HG03469 (cell line): ENCODE measurements around the gene WASL.
"Not testable (repeated sequence)": the region's sequence is repeated elsewhere in the genome, so short reads cannot be mapped to it uniquely, and the experiment has no call there.

ENCODE experiments used
- ATAC-seq: cut with Tn5 transposase; IDR thresholded peaks from one replicate; pipeline ENCODE4 v1.9.1; 2021; ENCODE audit warnings: mild to moderate bottlenecking, moderate library complexity, moderate number of reproducible peaks; ENCODE audit not compliant: unreplicated experiment

Gene WASL

DNA sequence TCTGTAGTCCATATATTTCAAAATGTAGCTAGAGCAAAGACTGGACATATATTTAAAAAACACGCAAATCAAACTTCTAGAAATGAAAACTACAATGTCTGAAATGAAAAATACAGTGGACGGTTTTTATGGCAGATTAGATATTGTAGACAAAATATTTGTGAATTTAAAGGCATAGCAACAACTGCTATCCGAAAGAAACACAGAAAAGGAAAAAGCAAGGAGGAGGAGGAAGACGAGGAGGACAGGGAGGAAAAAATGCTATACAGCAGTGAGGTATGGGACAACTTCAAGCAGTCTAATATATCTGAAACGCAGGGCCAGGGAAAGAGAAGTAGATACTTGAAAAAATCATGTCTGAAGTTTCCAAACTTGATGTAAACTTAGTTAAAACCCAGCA is 13.3 kb downstream of the WASL start:
- no peak for ATAC-seq

DNA sequence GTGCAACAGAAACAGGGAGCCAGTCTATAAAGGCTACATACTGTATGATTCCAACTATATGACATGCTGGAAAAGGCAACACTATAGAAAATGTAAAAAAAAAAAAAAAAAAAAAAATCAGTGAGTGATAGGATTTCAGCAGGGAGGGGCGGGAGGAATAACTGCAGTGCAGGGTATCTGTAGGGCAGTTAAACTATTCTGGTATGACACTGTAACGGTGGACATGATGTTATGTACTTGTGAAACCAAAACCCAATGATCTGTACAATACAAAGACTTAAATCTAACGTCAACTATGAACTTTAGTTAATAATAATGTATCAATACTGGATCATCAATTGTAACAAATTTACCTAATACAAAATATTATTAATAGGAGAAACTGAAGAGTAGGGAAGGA is 14.3 kb downstream of the WASL start:
- no peak for ATAC-seq

- no peak for ATAC-seq
Observed at GRCh38 chr7:123732413-123733091, 16.3 kb downstream of the WASL start.

DNA sequence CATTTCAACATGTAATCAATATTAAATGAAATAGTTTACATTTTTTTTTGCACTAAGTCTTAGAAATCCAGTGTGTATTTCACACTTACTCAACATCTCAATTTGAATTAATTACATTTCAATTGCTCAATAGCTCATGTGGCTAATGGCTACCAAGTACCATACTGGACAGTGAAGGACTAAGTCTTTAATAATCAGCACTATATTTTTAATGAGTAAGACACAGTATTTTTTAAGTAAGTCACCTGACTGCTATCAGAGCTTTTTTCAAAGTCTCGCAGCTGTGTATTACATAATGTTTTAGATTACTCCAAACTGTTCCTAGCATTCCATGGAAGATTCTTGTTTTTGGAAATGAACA is 19.6 kb downstream of the WASL start:
- ATAC-seq: no peak

- ATAC-seq: no peak
Observed at GRCh38 chr7:123727071-123727837, 21.5 kb downstream of the WASL start.

GRCh38 chr7:123725586-123726171 is 23.1 kb downstream of the WASL start:
- no peak for ATAC-seq

GRCh38 chr7:123724817-123725253 is 24.0 kb downstream of the WASL start:
- no peak for ATAC-seq

DNA sequence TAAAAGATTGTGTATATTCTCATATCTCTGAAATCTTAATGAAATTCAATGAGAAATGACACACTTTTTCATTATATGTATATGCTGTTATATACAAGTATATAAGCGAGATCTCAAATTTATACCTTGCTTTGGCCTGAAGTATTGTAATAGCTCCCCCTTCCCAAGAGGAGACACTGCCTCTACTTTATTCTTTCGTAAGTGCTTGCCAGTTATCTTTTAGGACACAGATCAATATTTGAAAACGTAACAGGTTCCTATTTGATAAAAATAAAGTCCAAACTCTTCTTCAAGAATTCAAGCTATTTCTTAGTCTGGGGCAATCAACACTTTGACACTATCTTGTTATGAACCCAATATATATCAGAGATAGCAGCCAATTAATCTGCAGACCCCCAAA is 24.9 kb downstream of the WASL start:
- ATAC-seq: no peak

DNA sequence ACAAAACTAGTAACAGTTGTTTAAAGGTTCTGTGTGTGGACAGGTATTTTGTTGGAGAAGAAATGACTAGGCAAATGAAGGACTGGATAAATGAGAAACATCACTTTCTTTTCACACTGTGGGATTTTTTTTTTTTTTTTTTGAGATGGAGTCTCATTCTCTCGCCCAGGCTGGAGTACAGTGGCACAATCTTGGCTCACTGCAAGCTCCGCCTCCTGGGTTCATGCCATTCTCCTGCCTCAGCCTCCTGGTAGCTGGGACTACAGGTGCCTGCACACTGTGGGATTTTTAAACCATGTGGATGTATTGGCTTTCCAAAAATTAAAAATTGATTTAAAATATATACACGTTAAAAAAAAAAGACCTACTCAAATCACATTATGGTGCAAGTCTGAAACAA is 28.3 kb downstream of the WASL start:
- not testable (repeated sequence) for ATAC-seq

DNA sequence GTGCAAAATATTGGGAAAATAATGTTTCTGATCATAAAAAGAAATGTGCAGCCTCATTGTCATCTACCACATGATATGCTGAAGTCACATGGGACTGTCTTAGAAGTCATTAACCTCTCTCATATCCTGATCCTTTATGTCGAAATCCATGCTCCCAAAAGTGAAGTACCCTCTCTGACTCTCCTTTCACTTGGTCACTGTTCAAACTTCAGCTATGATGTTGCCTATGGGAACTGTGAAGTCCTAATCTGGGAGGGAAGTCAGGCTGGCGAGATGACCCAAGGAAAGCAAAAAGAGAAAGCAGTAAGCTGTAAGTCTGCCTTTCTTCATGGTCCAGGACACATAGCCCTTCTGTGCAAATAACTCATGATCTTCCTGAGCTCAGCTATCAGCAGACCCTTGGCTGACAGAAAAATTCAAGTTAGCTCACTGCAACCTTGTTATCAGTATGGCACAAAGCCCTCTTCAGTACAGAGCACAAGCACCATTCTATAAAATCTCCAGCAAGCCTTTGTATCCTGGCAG is 29.5 kb downstream of the WASL start:
- no peak for ATAC-seq

DNA sequence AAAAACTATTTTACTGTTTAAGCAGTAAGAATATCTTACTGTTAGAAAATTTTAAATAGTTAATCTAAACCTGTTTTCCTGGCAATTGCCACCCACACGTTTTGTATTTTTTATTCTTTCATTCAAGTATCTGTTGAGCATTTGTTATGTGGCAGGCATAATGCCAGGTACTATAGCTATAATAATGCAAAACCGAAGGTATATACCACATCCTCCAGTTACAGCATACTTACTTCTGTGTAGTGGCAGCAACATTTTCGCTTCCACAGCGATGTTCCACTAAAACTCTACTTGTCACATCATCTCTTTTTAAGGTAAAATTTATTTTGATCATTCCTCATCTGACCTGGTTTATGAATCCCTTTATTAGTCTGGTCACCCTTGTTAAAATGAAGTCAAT is 30.0 kb downstream of the WASL start:
- ATAC-seq: no peak

DNA sequence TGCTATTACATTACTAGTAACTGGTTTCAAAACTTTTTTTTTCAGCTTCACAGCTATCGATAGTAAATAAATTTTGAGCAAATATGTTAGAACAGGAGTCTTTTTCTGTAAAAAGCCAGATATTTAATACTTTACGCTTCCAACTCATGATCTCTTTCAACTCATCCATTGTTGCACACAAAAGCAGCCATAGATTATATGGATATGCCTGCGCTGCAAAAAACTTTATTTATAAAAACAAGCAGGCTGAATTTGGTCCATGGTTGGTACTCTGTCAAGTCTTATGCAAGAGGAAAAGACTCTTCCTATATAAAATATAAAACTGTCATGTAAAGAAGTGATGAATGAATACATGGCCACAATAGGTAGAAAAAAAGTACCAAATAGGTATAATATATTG is 31.1 kb downstream of the WASL start:
- no peak for ATAC-seq

DNA sequence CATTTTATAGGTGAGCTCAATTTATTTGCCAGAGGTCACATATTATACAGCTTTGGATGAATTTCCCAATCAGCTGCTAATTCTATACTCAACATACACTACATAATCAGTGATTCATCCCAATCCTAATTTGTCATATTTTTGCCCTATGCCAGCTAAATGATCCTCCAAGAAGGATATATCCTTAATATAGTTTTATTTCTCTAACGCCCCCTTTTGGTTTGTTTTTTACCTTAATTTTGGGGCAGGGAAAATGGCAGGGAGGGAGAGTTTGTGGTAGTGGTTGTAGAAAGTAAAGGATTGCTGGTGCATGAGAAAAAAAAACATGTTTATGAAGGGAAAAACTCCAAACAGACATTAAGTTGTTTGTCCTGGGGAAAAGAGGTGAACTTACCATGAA is 31.9 kb downstream of the WASL start:
- no peak for ATAC-seq

DNA sequence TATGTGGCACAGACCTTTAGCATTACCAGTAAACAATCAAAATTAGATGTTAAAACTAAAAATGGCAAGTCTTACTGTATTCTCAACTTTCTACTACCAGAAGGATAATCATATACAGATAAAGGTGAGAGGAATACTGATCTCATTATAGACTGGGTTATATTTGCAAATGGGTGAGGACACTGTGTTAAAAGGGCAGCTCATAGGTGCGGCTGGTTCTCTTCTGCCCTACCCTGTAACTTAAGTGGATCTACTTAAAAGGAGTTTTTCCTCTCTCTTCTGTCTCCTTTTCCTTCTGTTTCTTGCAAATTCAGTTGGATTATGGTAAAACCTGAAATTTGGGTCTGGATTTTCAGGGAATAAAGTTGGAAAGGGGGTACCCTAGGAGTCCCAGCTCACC is 33.0 kb downstream of the WASL start:
- ATAC-seq: no peak

- no peak for ATAC-seq
Observed at GRCh38 chr7:123715198-123715597, 33.6 kb downstream of the WASL start.

- ATAC-seq: no peak
Observed at GRCh38 chr7:123714296-123715080, 34.3 kb downstream of the WASL start.

- no peak for ATAC-seq
Observed at GRCh38 chr7:123712619-123713018, 36.2 kb downstream of the WASL start.

GRCh38 chr7:123711832-123712293 is 36.9 kb downstream of the WASL start:
- ATAC-seq: no peak

GRCh38 chr7:123710683-123711082 is 38.1 kb downstream of the WASL start:
- ATAC-seq: no peak

GRCh38 chr7:123709525-123709924 is 39.3 kb downstream of the WASL start:
- ATAC-seq: no peak
